Fibroblast of peridontal ligament (primary cell): ENCODE measurements around the gene DHRS13.
A peak's percentile ranks its signal among the peaks of the same experiment; 100 is the strongest.
"Not testable (repeated sequence)": the region's sequence is repeated elsewhere in the genome, so short reads cannot be mapped to it uniquely, and the experiment has no call there.

Experiments
- DNase-seq: peaks from one replicate; pipeline ENCODE4 v3.0.0-alpha.2; 2010; ENCODE audit errors: extremely low read depth

DHRS13 gene

DNA sequence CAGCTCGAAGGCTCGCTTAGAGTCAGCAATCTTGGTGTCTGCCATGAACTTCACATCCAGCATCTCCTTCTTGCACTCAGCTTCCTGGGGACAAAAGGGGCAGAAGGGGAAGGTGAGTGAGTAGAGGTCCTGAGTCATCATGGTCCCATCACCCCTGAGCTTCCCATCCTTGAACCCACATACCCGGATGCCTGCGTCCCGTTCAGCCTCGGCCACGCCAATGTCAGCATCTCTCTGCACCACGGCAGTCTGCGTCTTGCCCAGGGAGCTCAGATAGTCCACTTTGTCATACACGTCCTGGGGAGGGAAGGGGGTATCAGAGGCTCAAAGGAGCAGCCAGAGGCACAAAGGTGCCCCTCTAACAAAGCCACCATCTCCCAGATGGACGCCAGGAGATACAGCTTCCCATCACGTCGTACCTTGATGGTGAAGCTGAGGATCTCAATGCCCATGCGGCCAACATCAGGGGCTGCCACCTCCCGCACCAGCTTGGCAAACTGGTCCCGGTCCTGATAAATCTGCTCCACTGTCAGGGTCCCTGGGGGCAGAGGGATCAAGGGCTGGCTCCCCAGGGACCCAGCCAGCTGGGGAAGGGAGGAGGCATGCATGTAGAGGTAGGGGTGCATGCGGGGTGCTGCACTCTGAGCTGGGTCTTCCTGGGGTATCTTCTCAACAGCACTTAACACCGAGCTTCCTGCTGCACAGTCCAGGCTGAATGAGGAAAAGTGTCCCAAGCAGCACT lies 20.6 kb downstream of the DHRS13 start:
- DNase-seq: no peak

DNA sequence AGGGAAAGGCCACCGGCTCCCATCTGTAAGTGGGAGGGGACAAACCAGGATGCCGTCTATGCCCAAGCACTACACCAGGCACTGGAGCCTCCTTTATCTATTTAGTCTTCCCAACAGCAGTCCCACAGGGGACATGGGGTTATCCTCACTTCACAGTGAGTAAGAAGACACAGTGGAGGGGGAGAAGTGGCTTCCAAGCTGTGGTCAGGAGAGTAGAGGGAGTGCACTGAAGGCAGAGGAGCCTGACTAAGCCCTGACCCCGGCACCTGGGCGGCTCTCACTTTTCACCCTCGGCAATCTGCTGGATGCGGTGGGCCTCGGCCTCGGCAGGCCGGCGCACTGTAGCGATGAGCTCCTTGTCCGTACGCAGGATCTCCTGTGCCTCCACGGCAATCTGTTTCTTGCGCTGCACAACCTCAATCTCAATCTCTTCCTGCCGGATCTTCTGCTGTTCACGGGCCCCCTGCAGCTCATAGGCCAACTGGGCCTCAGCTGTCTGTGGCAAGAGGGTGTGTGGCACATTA lies 21.3 kb downstream of the DHRS13 start:
- no peak for DNase-seq

DNA sequence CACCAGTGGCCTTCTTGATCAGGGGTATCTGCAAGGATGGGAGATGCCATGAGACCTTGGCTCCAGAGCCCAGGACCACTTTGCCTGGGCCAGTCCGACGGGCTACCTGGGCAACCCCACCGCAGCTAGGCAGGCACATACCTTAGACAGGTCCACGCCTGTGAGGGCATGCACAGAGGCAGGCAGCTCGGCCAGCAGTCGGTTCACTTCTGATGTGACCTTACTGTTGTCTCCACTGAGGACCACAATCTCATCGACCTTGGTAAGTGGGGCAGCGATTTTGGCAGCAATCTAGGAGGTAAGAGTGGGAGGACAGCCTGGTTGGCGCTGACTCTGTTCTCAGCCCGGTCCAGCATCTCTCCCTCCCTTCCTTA lies 22.3 kb downstream of the DHRS13 start:
- no peak for DNase-seq

DNA sequence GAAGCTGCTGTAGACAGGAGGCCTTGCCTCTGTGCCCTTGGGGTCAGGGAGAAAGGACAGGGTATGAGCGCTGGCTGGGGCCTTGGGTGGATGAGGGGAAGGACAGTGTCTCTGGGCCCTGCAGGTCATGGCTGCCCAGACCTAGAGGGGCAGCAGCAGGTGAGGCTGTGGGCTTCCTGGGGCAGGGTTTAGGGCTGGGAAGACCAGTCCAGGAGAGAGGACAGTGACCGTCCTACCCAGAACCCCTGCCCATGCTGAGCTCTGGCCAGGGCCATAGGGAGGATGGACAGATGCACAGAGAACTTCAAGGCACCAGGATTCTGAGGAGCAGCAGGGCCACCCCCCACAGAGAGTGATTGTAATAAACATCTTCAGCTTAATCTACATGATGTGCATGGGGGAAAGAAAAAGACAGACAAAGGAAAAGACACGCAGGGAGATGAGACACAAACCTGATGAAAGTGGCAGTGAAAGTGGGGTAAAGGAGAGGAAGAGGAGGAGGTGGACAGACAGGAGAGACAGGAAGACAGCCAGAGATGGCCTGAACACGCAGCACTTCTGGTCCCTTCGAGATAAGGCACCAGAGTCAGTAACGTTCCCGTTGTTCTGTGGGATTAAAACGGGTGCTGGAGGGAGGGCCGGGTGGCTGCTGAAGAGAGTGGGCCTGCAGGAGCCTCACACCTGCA lies 22.9 kb downstream of the DHRS13 start:
- DNase-seq: no peak

DNA sequence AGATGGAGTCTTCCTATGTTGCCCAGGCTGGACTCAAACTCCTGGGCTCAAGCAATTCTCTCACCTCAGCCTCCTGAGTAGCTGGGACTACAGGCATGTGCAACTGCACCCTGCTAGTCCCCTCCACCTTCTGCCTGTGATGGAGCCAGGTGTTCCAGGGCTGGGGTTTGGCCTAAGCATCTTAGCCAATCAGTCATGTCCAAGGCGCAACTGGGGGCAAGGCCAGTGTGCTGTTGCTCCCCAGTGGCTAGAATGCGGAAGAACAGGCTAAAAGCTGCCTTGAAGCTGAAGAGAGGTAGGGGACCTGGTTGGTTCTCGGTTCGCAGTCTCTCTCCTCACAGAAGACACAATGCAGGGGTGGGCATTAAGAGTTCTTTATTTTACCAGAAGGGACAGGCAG lies 23.9 kb downstream of the DHRS13 start:
- DNase-seq: peak; percentile 22

DNA sequence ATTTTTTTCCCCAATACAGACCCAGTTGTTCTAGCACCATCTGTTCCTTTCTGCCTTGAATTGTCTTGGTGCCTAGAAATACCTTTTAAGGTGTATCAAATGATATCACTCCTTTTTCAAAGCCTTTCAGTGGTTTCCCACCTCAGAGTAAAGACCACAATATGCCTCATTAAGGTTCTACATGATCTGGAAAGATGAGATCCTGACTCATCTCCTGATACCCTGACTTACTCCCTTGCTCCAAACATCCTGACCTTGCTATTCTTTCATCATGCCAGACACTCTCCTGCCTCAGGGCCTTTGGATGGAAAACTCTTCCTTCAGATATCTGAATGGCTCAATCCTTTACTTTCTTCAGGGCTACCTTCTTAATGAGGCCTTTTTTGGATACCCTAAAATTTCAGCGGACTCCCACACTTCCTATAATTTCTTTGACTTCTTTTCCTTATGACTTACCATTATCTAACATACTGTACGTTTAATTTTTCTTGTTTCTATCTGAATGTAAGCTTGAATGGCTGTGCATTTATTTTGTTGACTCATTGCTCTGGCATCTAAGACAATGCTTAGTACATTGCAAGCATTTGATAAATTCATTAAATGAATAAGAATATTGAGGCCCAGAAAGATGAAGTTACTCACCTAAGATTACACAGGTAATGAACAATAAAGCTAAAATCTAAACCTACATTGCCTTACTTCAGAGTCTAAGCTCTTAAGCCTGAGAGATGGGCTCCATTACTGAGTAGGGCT lies 24.5 kb downstream of the DHRS13 start:
- no peak for DNase-seq

DNA sequence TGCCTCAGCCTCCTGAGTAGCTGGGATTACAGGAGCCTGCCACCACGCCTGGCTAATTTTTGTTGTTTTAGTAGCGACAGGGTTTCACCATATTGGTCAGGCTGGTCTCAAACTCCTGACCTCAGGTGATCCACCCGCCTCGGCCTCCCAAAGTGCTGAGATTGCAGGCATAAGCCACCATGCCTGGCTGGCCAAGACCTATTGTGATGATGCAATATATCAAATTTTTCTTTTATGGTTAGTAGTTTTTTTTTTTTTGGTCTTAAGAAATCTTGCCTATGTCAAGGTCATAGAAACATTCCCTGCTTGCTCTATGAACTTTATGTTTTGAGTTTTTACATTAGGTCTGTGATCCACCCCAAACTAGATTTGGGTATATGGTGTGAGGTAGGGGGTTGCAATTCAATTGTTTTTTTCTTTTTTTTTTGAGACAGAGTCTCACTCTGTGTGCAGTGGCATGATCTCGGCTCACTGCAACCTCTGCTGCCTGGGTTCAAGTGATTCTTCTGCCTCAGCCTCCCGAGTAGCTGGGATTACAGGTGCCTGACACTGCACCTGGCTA lies 25.6 kb downstream of the DHRS13 start:
- not testable (repeated sequence) for DNase-seq

DNA sequence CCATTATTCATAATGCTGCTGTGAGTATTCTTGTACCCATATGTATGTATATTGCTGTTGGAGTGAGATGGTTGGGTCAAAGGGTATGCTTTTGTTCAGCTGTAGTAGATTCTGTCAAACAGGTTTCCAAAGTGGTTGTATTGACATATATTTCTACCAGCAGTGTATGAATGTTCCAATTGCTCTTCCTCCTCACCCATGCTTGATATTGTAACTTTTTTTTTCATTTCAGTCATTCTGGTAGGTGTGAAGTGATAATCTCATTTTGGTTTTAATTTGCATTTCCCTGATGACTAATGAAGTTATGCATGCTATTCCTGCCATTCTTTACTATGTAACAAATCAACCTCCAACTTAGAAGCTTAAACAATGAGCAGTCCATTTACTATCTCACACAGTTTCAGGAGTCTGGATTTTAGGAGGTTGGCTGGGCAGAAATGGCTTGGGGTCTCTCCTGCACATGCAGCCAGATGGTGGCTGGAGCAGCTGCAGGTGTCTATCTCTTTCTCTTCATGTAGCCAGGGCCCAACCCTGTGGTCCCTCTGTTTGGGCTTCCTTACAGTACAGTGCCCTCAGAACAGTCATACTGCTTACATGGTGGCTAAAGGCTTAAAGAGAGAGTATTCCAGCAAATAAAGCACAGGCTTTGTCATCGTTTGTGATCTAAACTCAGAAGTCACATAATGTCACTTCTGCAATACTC lies 26.9 kb downstream of the DHRS13 start:
- no peak for DNase-seq

DNA sequence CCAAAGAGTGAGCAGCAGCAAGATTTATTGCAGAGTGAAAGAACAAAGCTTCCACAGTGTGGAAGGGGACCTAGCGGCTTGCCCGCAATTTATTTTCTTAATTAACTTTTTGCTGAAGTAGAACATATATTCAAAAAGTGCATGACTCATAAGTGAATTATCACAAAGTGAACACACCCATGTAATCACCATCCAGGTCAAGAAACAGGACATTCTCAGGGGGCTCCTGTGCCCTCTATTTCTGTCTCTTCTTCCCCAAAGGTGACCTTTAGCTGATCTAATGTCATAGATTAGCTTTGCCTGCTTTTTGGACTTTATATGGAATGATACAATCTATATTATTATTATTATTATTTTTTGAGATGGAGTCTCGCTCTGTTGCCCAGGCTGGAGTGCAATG lies 28.1 kb downstream of the DHRS13 start:
- no peak for DNase-seq

DNA sequence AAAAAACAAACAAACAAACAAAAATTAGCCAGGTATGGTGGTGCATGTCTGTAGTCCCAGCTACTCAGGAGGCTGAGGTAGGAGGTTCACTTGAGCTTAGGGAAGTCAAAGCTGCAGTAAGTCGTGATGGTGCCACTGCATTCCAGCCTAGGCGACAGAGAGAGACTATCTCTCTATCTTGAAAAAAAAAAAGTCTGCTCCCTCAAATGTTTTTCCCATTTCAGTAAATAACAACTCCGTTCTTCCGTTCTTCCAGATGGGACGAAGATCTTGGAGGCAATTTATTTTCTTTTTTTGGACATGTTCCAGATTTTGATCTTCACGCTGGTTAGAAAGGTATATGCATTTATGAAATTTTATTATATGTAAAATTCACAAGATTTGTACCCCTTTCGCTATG lies 29.0 kb downstream of the DHRS13 start:
- no peak for DNase-seq

DNA sequence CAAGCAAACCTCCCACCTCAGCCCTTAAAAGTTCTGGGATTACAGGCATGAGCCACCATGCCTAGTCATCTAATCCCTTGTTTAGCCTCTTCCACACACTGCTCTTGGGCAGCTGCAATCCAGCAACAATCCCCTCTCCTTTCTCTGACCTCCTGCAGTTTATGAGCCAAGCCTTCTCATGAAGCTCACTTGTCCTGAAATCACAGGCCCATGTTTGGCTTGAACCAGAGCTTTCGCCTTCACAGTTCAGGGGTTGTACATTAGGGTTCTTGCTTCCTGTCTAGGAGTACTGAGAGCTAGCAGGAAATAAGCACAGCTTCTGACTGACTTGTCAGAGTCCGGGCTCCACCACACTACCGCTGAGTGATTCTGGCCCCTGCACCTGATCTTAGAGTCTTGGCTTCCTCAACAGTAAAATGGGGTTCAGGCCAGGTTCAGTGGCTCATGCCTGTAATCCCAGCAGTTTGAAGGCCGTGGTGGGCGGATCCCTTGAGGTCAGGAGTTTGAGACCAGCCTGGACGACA lies 31.8 kb downstream of the DHRS13 start:
- DNase-seq: no peak

DNA sequence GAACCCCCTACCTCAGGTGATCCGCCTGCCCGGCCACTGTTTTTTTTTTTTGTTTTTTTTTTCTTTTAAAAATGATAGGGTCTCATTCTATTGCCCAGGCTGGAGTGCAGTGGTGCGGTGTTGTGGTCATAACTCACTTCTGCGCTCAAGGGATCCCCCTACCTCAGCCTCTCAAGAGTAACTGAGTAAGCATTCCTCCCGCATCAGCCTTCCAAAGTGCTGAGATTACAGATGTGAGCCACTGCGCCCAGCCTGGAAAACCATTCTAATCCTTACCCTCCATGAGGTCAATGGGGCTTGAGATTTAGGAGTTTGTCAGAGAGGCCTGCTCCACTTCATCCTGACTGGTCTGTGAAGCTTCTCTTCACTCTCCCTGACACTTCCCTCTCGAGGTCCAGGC lies 35.6 kb downstream of the DHRS13 start:
- no peak for DNase-seq

DNA sequence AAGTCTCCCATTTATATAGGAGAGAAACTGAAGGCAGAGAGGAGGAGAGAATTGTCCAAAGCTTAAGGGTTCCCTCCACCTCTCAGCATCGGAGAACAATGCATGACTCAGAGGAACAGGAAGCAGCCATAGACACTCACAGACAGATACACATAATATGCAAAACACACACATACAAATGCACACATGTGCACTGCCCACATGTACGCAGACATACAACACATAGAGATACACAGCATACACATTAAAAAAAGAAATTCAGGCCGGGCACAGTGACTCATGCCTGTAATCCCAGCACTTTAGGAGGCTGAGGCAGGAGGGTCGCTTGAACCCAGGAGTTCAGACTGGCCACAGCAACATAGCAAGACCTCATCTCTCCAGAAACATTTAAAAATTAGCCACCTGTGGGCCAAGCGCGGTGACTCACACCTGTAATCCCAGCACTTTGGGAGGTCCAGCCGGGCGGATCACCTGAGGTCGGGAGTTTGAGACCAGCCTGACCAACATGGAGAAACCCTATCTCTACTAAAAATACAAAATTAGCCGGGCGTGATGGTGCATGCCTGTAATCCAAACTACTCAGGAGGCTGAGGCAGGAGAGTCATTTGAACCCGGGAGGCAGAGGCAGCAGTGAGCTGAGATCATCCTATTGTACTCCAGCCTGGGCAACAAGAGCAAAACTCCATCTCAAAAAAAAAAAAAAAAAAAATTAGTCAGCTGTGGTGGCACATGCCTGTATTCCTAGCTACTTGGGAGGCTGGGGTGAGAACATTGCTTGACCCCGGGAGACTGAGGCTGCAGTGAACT lies 36.7 kb downstream of the DHRS13 start:
- no peak for DNase-seq

DNA sequence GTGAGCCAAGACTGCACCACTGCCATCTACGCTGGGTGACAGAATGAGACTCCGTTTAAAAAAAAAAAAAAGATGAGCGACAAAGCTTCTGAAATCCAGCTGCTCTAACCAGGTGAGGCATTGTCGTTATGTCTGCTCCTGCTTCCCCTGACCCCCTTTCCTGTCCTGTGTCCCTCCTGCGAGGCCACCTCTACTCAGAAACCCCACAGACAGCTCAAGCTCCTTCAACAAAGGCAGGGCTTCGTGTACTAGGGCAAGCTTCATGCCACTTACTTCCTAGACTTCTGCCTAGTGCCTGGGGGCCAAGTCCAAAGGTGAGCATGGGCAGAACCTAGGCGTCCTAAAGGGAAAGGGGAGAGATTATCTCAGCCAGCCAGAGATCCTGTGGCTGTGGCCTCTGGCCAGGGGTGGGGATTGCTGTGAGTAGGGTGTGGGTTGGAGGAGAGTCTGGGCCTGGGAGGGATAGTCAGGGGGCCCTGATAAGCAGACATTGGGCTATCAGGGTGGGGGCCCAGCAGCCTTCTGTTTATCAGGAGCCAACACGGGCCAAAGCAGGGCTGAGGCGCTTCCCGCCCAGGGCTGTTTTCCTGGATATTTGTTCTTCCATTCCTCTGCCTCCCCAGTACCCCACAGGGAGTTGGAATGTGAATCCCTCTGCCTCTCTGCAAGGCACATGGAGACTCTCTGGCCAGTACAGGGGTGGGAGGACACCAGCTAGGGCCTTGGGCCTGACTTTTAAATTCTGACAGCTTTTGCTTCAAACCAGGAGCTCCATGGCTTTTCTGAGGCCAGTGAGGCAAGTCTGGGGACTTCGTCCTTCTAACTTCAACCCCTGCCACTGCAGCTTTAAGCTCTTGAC lies 37.7 kb downstream of the DHRS13 start:
- DNase-seq: no peak

DNA sequence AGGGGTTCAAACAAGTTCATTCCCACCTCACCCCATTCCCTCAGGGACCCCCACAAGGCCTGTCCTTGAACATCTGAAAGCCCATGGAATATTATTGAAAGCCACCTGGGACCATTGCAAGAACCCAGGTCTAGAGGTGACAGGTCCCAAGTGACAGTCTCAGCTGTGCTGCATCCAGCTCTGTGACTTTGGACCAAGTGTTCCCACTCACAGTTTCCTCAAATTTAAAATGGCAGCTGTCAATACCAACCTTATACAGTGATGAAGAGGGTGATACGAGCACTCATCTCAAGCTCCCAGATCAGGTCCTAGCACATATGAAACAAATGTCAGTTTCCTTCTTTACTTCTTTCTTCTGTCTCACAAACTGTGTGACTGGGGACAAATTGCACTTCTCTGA lies 38.9 kb downstream of the DHRS13 start:
- no peak for DNase-seq

DNA sequence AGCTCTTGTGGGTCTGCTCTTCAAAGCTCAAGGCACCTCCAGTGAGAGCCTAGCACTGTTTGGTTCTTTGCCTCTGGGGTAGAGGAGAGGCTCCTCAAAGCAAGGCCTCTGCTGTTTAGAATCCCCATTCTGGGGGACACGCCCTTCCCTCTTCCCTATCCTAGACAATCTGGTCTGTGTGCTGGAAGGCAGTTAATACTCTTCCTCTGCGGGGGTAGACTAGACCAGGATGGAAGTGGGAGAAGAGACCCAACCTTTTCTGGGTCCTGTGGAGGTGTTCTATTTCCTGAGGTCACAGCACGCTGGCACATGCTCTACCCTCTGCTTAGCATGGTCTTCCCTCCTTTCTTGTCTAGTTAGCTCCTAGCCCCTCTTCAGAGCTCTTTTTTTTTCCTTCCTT lies 40.3 kb downstream of the DHRS13 start:
- no peak for DNase-seq

DNA sequence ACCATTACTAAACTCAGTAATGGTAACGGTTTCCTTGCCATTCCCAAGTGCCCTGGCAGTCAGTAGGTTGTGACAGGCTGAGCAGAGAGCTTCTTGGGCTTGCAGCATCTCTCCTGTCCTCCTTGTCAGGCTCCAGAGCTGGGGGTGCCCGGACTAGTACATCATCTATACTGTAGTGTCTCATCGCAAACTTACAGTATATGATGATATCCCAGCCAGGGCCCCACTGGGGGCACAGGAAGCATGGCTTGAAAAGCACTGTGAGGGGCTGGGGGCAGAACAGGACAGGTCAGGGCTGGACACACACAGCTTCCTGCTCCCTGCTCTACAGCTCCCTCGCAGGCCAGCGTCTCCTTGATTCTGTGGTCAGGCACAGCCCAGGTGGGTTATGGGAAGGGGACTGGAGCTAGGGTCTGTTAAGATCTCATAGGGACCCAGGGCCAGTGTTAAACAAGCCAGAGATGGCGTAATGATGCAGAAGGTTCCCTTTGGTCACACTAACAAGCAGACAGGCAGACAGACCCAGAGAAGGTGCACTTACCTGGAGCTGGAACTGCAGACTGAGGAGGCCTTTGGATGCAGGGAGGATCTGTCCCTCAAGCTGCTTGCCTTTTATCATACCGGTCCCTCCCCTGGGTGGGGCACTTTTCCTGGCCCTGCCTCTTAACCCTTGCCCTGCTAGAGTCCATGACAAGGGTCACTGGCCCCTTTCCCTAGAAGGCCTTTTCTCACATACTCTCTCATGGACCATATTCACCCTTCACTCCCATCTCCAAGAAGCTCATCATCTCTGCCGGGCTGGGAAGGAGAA lies 41.3 kb downstream of the DHRS13 start:
- DNase-seq: no peak

DNA sequence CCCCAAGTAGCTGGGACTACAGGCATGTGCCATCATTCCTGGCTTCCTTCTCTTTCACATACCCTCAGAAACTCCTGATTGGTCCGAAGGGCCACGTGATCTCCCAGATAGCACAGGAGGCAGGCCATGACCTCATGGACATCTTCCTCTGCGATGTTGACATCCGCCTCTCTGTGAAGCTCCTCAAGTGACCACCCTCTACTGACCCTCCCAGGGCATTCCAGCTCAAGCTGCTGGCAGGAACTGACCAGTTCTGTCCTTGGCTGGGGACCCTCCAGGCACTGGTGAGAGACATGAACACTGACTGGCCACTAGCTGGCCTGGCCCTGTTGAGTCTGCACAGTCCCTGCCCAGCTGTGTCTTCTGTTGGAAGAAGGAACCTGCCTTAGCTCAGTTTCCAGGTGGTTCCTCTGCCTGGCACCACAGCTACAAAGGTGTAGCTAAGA lies 42.5 kb downstream of the DHRS13 start:
- no peak for DNase-seq
